Eye (tissue), 1 donor: Measurements from ENCODE around the gene TAS2R60.
A peak's percentile ranks its signal among the peaks of the same experiment; 100 is the strongest.
"Not testable (repeated sequence)": the region's sequence is repeated elsewhere in the genome, so short reads cannot be mapped to it uniquely, and the experiment has no call there.

Source experiments
- DNase-seq: peaks from one replicate; pipeline ENCODE4 v3.0.0-alpha.2; 2015

TAS2R60 gene

GRCh38 chr7:143479055-143479766 is 36.0 kb downstream of the TAS2R60 start:
- DNase-seq, result peak; percentile 11

- DNase-seq, result no peak
These were observed 37.2 kb downstream of the TAS2R60 start for GRCh38 chr7:143480501-143480900.

GRCh38 chr7:143484119-143484518 is 40.9 kb downstream of the TAS2R60 start:
- peak; percentile 26 for DNase-seq

GRCh38 chr7:143485094-143485493 is 41.8 kb downstream of the TAS2R60 start:
- DNase-seq, result no peak

- DNase-seq, result no peak
These were observed 42.2 kb downstream of the TAS2R60 start for GRCh38 chr7:143485500-143485899.

- not testable (repeated sequence) for DNase-seq
These were observed 43.0 kb downstream of the TAS2R60 start for GRCh38 chr7:143486266-143486665.

- no peak for DNase-seq
These were observed 43.8 kb downstream of the TAS2R60 start for GRCh38 chr7:143487061-143487460.

- no peak for DNase-seq
These were observed 44.3 kb downstream of the TAS2R60 start for GRCh38 chr7:143487566-143487965.

GRCh38 chr7:143490717-143491306 is 47.6 kb downstream of the TAS2R60 start:
- DNase-seq, result no peak

- DNase-seq, result no peak
These were observed 48.8 kb downstream of the TAS2R60 start for GRCh38 chr7:143492043-143492471.

GRCh38 chr7:143492799-143493739 is 49.8 kb downstream of the TAS2R60 start:
- no peak for DNase-seq

- DNase-seq, result no peak
These were observed 50.5 kb downstream of the TAS2R60 start for GRCh38 chr7:143493751-143494150.
